ENCODE measurements around the gene ARMH1.

DNA sequence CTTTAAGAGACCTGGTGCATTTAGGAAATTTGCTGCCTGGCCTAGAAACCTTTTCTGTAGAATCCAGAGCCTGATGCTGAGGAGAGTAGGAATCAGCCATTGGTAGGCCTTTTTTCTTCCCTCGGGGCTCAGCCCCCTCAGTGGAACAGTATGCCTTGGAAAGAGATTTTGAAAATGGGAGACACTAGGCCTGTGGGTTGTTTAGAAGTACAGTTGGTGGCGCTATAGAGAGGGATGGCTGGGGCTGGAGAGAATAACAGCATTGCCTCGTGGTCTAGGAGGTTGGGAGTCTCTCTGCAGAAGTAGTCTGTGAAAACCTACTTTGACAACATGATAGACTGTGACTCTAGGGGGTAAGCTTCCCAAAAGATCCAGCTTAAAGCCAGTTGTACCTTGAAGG, 73.4 kb downstream of the ARMH1 start:
- TF ChIP-seq, protein P1, sequence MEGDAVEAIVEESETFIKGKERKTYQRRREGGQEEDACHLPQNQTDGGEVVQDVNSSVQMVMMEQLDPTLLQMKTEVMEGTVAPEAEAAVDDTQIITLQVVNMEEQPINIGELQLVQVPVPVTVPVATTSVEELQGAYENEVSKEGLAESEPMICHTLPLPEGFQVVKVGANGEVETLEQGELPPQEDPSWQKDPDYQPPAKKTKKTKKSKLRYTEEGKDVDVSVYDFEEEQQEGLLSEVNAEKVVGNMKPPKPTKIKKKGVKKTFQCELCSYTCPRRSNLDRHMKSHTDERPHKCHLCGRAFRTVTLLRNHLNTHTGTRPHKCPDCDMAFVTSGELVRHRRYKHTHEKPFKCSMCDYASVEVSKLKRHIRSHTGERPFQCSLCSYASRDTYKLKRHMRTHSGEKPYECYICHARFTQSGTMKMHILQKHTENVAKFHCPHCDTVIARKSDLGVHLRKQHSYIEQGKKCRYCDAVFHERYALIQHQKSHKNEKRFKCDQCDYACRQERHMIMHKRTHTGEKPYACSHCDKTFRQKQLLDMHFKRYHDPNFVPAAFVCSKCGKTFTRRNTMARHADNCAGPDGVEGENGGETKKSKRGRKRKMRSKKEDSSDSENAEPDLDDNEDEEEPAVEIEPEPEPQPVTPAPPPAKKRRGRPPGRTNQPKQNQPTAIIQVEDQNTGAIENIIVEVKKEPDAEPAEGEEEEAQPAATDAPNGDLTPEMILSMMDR (IDR thresholded peaks at IDR 0.05): no peak
- TF ChIP-seq EZH2 (IDR thresholded peaks at IDR 0.05; ENCODE audit: borderline replicate concordance, insufficient read depth, low read depth, low read length, poor library complexity, severe bottlenecking): no peak

All from B cell (primary cell).